EL (cell line): ENCODE measurements around the gene RCN2.
A peak's percentile ranks its signal among the peaks of the same experiment; 100 is the strongest.

Experiments used
- DNase-seq: peaks from one replicate; pipeline ENCODE4 v3.0.0-alpha.2; 2016

Gene RCN2

GRCh38 chr15:76994971-76995945 is 63.7 kb downstream of the RCN2 start, which contains the start of gene PSTPIP1:
TSS of gene PSTPIP1 (plus strand) at chr15:76995126. CDS start at chr15:76995574, 448 bp downstream.
- DNase-seq = no peak

- DNase-seq = no peak
Observed at GRCh38 chr15:76996076-76996525, 64.6 kb downstream of the RCN2 start.

GRCh38 chr15:76996526-76997401 is 65.2 kb downstream of the RCN2 start:
- peak; percentile 41 for DNase-seq

- no peak for DNase-seq
Observed at GRCh38 chr15:76998663-76999285, 67.2 kb downstream of the RCN2 start.

- DNase-seq = no peak
Observed at GRCh38 chr15:76999996-77000395, 68.4 kb downstream of the RCN2 start.

GRCh38 chr15:77001351-77001750 is 69.8 kb downstream of the RCN2 start:
- DNase-seq = no peak

GRCh38 chr15:77001966-77002365 is 70.4 kb downstream of the RCN2 start:
- DNase-seq = no peak

GRCh38 chr15:77002436-77002835 is 70.9 kb downstream of the RCN2 start:
- DNase-seq = no peak

- DNase-seq = no peak
Observed at GRCh38 chr15:77002954-77003912, 71.7 kb downstream of the RCN2 start.
